GM12878 (cell line): ENCODE measurements around the gene CASR. TPM values are rescaled to one million over a fixed set of nuclear protein-coding genes. Genes with fewer than 3 reads are reported as not detected.

Experiments used
- polyA plus RNA-seq, 11 experiments: library from polyadenylated mRNA; depleted of rRNA in 4 of 11; unstranded in 6 of 11; stranded (reverse) in 5 of 11; fragments of >200 nt; fragmentation: Nextera tagmentation in 4 of 11; fragmentation: Illumina TruSeq in 1 of 11; extraction: Ambion mirVana in 4 of 11; extraction: Trizol in 1 of 11; gene quantifications; 1 replicate in 1 of 11; 2 replicates in 10 of 11; pipeline versions ENCODE4 v1.2.1 to v1.2.3, GENCODE V29; 2011 to 2016; ENCODE audit warnings: inconsistent platforms in 2 of 11, missing spikeins in 2 of 11, low read depth in 1 of 11
- total RNA-seq, 4 experiments: library from RNA; depleted of rRNA in 3 of 4; stranded (reverse); fragments of >200 nt in 3 of 4; fragmentation: Illumina TruSeq in 1 of 4; extraction: Trizol in 1 of 4; gene quantifications; 2 replicates each; pipeline versions ENCODE4 v1.2.1 to v1.2.3, GENCODE V29; 2013 to 2021

Gene CASR
- total and polyA plus RNA-seq, 10 of the 15 experiments (the other 5 are each of a cell fraction or from before 2014, with no cell fraction given) = 0.04 to 0.37 (median 0.11) TPM

Other genes starting within 250 kb of the CASR start
- 8.4 and 9.7 TPM in 2 replicates for gene ILDR1, start 161.4 kb upstream of the CASR start, total RNA-seq (2014; rRNA removed)
- gene ILDR1, start 161.4 kb upstream of the CASR start, total RNA-seq (2014; rRNA removed; fragmentation: Illumina TruSeq; extraction: Trizol) = 5.1 and 5.3 TPM in 2 replicates
- gene ILDR1, start 161.4 kb upstream of the CASR start, total RNA-seq (2021) = 7.4 and 7.8 TPM in 2 replicates
- gene ILDR1, start 161.4 kb upstream of the CASR start, polyA plus RNA-seq (2011; rRNA removed) = 12.0 and 12.4 TPM in 2 replicates
- gene ILDR1, start 161.4 kb upstream of the CASR start, polyA plus RNA-seq (2014; fragmentation: Illumina TruSeq; extraction: Trizol) = 5.6 and 6.2 TPM in 2 replicates
- 1 to 10 TPM; 1.3 to 1.8 TPM for gene ILDR1, start 161.4 kb upstream of the CASR start, polyA plus RNA-seq (2014; fragmentation: Nextera tagmentation; extraction: Ambion mirVana)
- gene ILDR1, start 161.4 kb upstream of the CASR start, polyA plus RNA-seq (2014; rRNA removed) = 7.9 and 8.2 TPM in 2 replicates
- 1 to 10 TPM; 6.6 to 7.5 TPM for gene ILDR1, start 161.4 kb upstream of the CASR start, polyA plus RNA-seq (2016; fragmentation: Nextera tagmentation; extraction: Ambion mirVana)
- 40.9 and 50.5 TPM in 2 replicates for gene CD86, start 128.3 kb upstream of the CASR start, total RNA-seq (2014; rRNA removed)
- 57.6 and 58.8 TPM in 2 replicates for gene CD86, start 128.3 kb upstream of the CASR start, total RNA-seq (2014; rRNA removed; fragmentation: Illumina TruSeq; extraction: Trizol)
- gene CD86, start 128.3 kb upstream of the CASR start, total RNA-seq (2021) = 41.9 and 49.8 TPM in 2 replicates
- gene CD86, start 128.3 kb upstream of the CASR start, polyA plus RNA-seq (2011; rRNA removed) = 100 and 126 TPM in 2 replicates
- 75.1 and 112 TPM in 2 replicates for gene CD86, start 128.3 kb upstream of the CASR start, polyA plus RNA-seq (2014; fragmentation: Illumina TruSeq; extraction: Trizol)
- gene CD86, start 128.3 kb upstream of the CASR start, polyA plus RNA-seq (2014; fragmentation: Nextera tagmentation; extraction: Ambion mirVana) = 10 to 100 TPM; 68.0 to 79.5 TPM
- gene CD86, start 128.3 kb upstream of the CASR start, polyA plus RNA-seq (2014; rRNA removed) = 40.6 and 50.0 TPM in 2 replicates
- 10 to 100 TPM; 48.5 to 53.5 TPM for gene CD86, start 128.3 kb upstream of the CASR start, polyA plus RNA-seq (2016; fragmentation: Nextera tagmentation; extraction: Ambion mirVana)
- 1.8 and 1.9 TPM in 2 replicates for gene CSTA, start 141.6 kb downstream of the CASR start, total RNA-seq (2014; rRNA removed)
- gene CSTA, start 141.6 kb downstream of the CASR start, total RNA-seq (2014; rRNA removed; fragmentation: Illumina TruSeq; extraction: Trizol) = 4.2 and 4.6 TPM in 2 replicates
- gene CSTA, start 141.6 kb downstream of the CASR start, total RNA-seq (2021) = 1.8 and 2.1 TPM in 2 replicates
- 1.9 and 3.5 TPM in 2 replicates for gene CSTA, start 141.6 kb downstream of the CASR start, polyA plus RNA-seq (2011; rRNA removed)
- 6.7 and 15.4 TPM in 2 replicates for gene CSTA, start 141.6 kb downstream of the CASR start, polyA plus RNA-seq (2014; fragmentation: Illumina TruSeq; extraction: Trizol)
- 1 to 10 TPM; 2.7 to 3.9 TPM for gene CSTA, start 141.6 kb downstream of the CASR start, polyA plus RNA-seq (2014; fragmentation: Nextera tagmentation; extraction: Ambion mirVana)
- gene CSTA, start 141.6 kb downstream of the CASR start, polyA plus RNA-seq (2014; rRNA removed) = 2.2 and 5.6 TPM in 2 replicates
- gene CSTA, start 141.6 kb downstream of the CASR start, polyA plus RNA-seq (2016; fragmentation: Nextera tagmentation; extraction: Ambion mirVana) = 1 to 10 TPM; 3.1 to 3.7 TPM
- 44.1 and 66.5 TPM in 2 replicates for gene MIX23, start 199.6 kb downstream of the CASR start, total RNA-seq (2014; rRNA removed)
- 130 and 138 TPM in 2 replicates for gene MIX23, start 199.6 kb downstream of the CASR start, total RNA-seq (2014; rRNA removed; fragmentation: Illumina TruSeq; extraction: Trizol)
- 63.3 and 71.3 TPM in 2 replicates for gene MIX23, start 199.6 kb downstream of the CASR start, total RNA-seq (2021)
- gene MIX23, start 199.6 kb downstream of the CASR start, polyA plus RNA-seq (2011; rRNA removed) = 47.4 and 97.5 TPM in 2 replicates
- 176 and 238 TPM in 2 replicates for gene MIX23, start 199.6 kb downstream of the CASR start, polyA plus RNA-seq (2014; fragmentation: Illumina TruSeq; extraction: Trizol)
- gene MIX23, start 199.6 kb downstream of the CASR start, polyA plus RNA-seq (2014; fragmentation: Nextera tagmentation; extraction: Ambion mirVana) = 10 to 100 TPM; 30.0 to 45.9 TPM
- 66.6 and 92.3 TPM in 2 replicates for gene MIX23, start 199.6 kb downstream of the CASR start, polyA plus RNA-seq (2014; rRNA removed)
- gene MIX23, start 199.6 kb downstream of the CASR start, polyA plus RNA-seq (2016; fragmentation: Nextera tagmentation; extraction: Ambion mirVana) = 10 to 100 TPM; 53.4 to 78.1 TPM
- 59.2 and 60.7 TPM in 2 replicates for gene FAM162A, start 200.5 kb downstream of the CASR start, total RNA-seq (2014; rRNA removed)
- 97.4 and 99.6 TPM in 2 replicates for gene FAM162A, start 200.5 kb downstream of the CASR start, total RNA-seq (2014; rRNA removed; fragmentation: Illumina TruSeq; extraction: Trizol)
- gene FAM162A, start 200.5 kb downstream of the CASR start, total RNA-seq (2021) = 73.6 and 76.4 TPM in 2 replicates
- 346 and 555 TPM in 2 replicates for gene FAM162A, start 200.5 kb downstream of the CASR start, polyA plus RNA-seq (2011; rRNA removed)
- 105 and 122 TPM in 2 replicates for gene FAM162A, start 200.5 kb downstream of the CASR start, polyA plus RNA-seq (2014; fragmentation: Illumina TruSeq; extraction: Trizol)
- 100 to 1,000 TPM; 290 to 297 TPM for gene FAM162A, start 200.5 kb downstream of the CASR start, polyA plus RNA-seq (2014; fragmentation: Nextera tagmentation; extraction: Ambion mirVana)
- gene FAM162A, start 200.5 kb downstream of the CASR start, polyA plus RNA-seq (2014; rRNA removed) = 83.6 and 93.7 TPM in 2 replicates
- 100 to 1,000 TPM; 177 to 186 TPM for gene FAM162A, start 200.5 kb downstream of the CASR start, polyA plus RNA-seq (2016; fragmentation: Nextera tagmentation; extraction: Ambion mirVana)
- 4.0 and 5.9 TPM in 2 replicates for gene WDR5B, start 232.4 kb downstream of the CASR start, total RNA-seq (2014; rRNA removed)
- 4.2 TPM in 2 replicates for gene WDR5B, start 232.4 kb downstream of the CASR start, total RNA-seq (2014; rRNA removed; fragmentation: Illumina TruSeq; extraction: Trizol)
- 2.9 and 3.4 TPM in 2 replicates for gene WDR5B, start 232.4 kb downstream of the CASR start, total RNA-seq (2021)
- gene WDR5B, start 232.4 kb downstream of the CASR start, polyA plus RNA-seq (2011; rRNA removed) = 7.9 and 11.5 TPM in 2 replicates
- 3.8 and 3.9 TPM in 2 replicates for gene WDR5B, start 232.4 kb downstream of the CASR start, polyA plus RNA-seq (2014; fragmentation: Illumina TruSeq; extraction: Trizol)
- gene WDR5B, start 232.4 kb downstream of the CASR start, polyA plus RNA-seq (2014; fragmentation: Nextera tagmentation; extraction: Ambion mirVana) = 1 to 10 TPM; 1.7 to 2.4 TPM
- 3.2 and 3.6 TPM in 2 replicates for gene WDR5B, start 232.4 kb downstream of the CASR start, polyA plus RNA-seq (2014; rRNA removed)
- 1 to 10 TPM; 2.8 to 2.9 TPM for gene WDR5B, start 232.4 kb downstream of the CASR start, polyA plus RNA-seq (2016; fragmentation: Nextera tagmentation; extraction: Ambion mirVana)